ENCODE results near the gene IRS1. TPM values are rescaled to one million over a fixed set of nuclear protein-coding genes. Genes with fewer than 3 reads are reported as not detected.

The IRS1 gene
- total RNA-seq, 1 experiment from 2014 or later = 5.1 TPM

DNA sequence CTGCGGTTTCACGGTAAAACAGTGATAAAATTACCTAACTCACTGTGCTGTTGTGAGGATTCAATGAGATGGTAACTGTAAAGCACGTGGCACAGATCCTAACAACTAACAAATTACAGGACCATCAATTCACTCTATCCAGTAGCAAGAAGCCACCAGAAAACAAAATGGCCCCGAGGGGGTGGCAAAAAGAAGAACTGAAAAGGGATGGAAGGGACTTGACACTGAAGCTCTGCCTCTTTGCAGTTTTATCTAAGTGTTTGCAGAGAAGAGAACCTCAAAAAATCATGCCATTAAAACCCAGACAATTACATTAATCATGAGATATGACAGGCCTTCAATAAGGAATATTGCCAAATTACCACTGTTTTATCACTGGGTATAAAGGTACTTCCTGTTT, 46.7 kb downstream of the IRS1 start:
- DNase-seq = no peak
- Histone ChIP-seq H3K27me3 (no peaks in the 10 kb centered on the region), H3K4me3 (no peak overlapping the region), H3K36me3 (peaks cover 3% of the 10 kb centered on the region), H3K9me3 (no peaks in the 10 kb centered on the region)

DNA sequence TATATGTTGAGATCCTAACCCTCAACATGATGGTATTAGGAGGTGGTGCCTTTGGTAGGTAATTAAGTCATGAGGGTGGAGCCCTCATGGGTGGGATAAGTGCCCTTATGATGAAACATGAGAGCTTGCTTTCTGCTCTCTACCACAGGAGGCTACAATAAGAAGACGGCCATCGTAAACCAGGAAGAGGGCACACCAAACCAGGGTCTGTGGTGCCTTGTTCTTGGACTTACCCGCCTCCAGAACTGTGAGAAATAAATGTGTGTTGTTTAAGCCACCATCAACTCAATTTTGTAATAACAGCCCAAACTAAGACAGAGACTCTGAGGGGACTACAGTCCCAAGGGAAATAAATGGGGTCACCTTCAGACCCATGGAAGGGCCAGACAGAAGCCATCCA, 52.3 kb downstream of the IRS1 start:
- H3K36me3 ChIP-seq = peaks cover 12% of the 10 kb centered on the region
- DNase-seq = no peak
- H3K9me3 ChIP-seq = no peaks in the 10 kb centered on the region
- no peaks in the 10 kb centered on the region for H3K27me3 ChIP-seq
- H3K4me3 ChIP-seq = no peak overlapping the region

DNA sequence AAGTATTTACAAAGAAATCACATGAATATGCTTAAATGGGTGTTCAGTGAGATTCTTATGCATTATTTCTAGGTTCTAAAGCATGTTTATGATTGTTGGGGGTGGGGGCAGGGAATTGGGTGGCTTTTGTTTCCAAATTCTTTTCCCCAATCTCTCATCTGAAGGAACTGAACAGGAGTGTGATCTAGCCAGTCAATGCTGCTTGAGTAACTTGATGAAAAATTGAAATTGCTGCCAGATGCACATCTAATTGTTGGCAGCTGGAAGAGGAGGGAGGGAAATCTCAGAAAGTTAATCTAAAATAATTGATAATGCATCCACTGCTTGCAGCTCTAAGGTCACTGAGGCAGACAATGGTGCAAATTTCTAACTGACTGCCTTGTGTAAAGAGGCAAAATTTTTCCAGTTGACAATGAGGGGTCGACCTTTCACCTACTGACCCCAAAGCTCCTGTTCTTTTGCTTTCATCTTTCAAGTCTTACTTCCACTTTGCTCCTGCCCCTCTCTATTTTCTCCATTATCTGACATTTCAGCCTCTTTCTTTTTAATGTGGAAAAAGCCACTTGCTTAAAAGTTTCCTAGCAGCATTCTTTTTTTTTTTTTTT, 53.3 kb downstream of the IRS1 start:
- no peaks in the 10 kb centered on the region for H3K27me3 ChIP-seq
- no peaks in the 10 kb centered on the region for H3K9me3 ChIP-seq
- no peak overlapping the region for H3K4me3 ChIP-seq
- DNase-seq = no peak
- H3K36me3 ChIP-seq = peaks cover 14% of the 10 kb centered on the region

DNA sequence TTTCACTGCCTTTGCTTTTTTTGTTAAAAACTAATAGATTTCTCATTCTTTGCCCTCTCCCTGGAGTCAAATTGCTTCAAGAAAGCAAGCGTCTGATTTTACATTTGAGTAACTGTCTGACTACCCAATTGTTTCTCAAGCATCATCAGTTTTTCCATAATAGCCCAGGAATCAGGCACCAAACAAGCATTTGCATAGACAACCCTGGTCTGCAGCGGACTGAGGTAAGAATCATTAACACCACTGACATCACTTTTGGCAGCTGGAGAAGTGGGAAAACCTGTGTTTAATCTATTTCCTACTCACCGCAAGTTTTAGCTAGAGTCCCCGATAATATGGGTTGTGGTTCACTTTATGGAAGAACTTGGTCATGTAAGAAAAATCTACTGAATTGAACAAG, 55.7 kb downstream of the IRS1 start:
- Histone ChIP-seq H3K4me3 (no peak overlapping the region), H3K9me3 (no peaks in the 10 kb centered on the region), H3K27me3 (no peaks in the 10 kb centered on the region), H3K36me3 (peaks cover 14% of the 10 kb centered on the region)
- no peak for DNase-seq

DNA sequence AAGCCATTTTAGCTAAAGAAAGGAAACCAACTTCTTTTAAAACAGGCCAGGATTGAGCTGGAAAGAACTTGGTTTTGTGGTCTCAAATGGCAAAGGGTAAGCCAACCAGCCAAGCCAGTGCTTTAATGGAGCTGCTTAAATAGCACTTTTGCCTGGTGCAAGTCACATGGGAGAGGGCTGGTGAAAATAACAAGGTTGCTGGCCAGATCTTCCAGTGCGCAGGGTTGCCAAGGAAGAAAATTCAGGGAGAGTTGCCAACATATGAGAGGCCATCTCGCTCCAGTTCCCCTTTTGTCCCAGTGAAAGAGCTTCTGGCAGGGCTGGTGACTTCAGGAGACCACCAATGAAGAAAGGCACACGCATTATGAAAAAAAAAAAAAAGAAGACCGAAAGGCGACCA, 57.3 kb downstream of the IRS1 start:
- Histone ChIP-seq H3K9me3 (no peaks in the 10 kb centered on the region), H3K4me3 (no peak overlapping the region), H3K36me3 (peaks cover 22% of the 10 kb centered on the region), H3K27me3 (no peaks in the 10 kb centered on the region)
- DNase-seq = peak; percentile 47

DNA sequence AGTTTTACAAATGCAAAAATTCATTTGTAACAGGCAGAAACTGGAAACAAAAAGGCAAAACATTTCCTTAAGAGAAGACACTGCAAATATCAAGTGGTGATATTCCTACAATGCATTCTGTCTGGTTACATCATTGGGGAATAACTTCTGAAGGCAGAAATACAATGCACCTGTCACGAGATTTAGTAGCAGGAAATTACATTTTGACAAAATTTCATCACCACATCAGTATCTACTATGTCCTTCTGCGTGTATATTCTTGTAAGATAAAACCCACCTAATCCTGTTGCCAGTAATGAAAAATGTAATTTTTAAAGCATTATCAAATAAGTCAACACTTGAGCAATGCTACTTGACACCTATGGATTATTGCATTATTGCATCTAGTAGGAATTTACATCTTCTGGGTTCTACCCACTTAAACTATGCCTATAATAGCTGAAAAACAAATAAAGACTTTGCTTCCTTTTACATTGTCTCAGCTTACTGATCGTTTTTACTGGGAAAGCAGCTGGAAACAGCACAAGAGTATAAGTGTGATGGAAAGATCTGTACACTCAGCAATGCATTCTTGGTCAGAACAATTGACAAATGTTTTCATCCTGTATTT, 59.5 kb downstream of the IRS1 start:
- no peak overlapping the region for H3K4me3 ChIP-seq
- no peaks in the 10 kb centered on the region for H3K27me3 ChIP-seq
- no peaks in the 10 kb centered on the region for H3K9me3 ChIP-seq
- DNase-seq = no peak
- H3K36me3 ChIP-seq = peaks cover 31% of the 10 kb centered on the region

DNA sequence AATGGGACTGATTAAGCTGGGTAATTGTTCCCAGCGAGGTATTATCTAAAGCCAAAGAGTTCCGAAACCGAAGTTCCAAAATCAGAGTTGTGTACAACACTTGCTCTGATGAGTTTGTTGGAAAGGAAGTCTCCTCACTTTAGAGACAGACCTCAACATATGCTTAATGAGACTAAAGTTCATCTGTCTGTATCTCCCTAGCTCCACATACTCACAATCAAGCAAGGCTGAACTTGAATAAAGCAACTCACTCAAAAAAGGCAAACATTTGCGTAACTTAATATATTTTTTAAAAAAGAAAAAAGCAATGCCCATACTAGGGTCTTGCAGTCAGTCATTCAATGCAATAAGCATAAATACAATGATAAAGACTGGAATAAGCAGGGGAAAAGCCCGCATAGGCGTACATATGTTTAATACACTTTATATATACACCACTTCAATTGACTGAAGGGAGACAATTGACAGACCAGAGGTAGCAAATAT, 60.0 kb downstream of the IRS1 start:
- H3K36me3 ChIP-seq = peaks cover 36% of the 10 kb centered on the region
- no peak overlapping the region for H3K4me3 ChIP-seq
- no peaks in the 10 kb centered on the region for H3K27me3 ChIP-seq
- no peak for DNase-seq
- H3K9me3 ChIP-seq = no peaks in the 10 kb centered on the region

DNA sequence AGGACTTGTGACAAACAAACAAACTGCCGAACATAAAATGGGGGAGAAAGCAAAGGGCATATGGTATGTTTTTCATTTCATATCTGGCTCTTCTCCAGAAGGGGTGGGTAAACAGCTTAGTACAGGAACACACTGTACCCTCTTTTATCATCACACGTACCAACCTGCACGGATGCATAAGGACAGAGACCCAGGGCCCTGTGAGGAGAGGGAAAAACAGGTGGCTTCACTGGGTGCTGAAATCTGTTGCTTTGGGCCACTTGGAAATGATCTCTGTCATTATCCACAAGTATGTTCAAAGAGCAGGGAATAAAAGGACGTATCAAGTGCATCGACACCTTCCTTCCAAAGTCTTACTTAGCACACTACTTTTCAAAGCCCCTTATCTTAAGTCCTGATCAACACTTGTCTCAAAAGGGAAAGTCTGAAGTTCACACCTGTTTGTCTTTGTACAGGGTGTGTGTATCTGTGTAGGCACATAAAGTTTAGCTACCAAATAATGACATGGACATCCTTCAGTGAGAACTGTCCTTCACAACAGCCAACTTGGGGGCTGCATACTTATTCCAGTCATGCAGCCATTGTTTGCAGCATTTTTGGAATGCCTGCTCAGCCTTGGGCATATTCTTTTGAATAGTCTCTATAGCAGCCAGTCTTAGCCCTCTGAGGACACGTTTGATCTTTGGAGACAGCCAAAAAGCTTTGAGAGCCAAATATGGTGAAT, 60.6 kb downstream of the IRS1 start:
- H3K4me3 ChIP-seq = no peak overlapping the region
- no peaks in the 10 kb centered on the region for H3K9me3 ChIP-seq
- no peak for DNase-seq
- H3K36me3 ChIP-seq = peaks cover 39% of the 10 kb centered on the region
- H3K27me3 ChIP-seq = no peaks in the 10 kb centered on the region

DNA sequence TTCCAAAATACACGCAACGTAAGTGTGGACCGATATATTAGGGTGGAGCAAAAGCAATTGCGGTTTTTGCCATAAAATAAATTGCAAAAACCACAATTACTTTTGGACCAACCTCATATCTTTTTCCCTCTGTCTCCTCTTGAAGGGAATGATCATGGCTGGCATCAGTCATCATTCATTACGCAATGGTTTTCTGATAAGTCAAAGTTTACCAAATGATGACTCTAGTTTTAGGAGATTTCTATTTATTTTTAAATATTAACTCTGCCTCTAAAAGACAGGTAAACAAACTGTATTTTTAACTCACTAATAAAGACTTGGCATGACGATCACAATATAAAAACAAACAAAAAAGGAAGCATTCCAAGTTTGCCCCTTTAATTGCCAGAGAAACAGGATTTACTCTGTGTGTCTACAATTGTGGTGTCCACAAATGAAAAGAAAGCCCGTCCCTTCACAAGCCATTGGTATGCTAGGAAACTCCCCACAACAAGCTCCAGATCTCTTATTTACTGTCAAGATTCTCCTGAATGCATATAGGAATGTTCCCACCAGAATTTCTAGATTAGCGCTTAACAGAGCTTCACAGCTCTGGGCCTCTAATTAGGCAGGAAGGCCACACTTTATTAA, 61.3 kb downstream of the IRS1 start:
- Histone ChIP-seq H3K9me3 (no peaks in the 10 kb centered on the region), H3K4me3 (no peak overlapping the region), H3K36me3 (peaks cover 44% of the 10 kb centered on the region), H3K27me3 (no peaks in the 10 kb centered on the region)
- DNase-seq = no peak

DNA sequence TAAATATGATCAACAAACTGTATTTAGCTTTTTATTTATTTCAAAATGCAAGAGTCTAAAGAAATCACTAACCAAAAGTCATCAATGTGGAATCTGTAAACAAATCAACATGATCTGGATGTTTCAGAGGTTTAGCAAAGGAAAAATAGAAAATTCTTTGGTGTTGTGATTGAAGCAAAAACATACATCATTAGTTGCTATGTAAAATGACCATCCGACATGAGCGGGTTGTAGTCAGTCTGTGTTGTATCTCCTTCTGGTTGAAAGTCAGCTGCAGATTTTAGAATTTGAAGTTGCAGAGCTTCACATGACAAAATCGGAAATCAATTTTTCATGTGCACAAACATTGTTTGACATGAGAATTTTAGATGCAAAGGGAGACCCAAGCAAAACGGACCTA, 63.2 kb downstream of the IRS1 start:
- Histone ChIP-seq H3K36me3 (peaks cover 49% of the 10 kb centered on the region), H3K4me3 (no peak overlapping the region), H3K9me3 (no peaks in the 10 kb centered on the region), H3K27me3 (no peaks in the 10 kb centered on the region)
- no peak for DNase-seq

DNA sequence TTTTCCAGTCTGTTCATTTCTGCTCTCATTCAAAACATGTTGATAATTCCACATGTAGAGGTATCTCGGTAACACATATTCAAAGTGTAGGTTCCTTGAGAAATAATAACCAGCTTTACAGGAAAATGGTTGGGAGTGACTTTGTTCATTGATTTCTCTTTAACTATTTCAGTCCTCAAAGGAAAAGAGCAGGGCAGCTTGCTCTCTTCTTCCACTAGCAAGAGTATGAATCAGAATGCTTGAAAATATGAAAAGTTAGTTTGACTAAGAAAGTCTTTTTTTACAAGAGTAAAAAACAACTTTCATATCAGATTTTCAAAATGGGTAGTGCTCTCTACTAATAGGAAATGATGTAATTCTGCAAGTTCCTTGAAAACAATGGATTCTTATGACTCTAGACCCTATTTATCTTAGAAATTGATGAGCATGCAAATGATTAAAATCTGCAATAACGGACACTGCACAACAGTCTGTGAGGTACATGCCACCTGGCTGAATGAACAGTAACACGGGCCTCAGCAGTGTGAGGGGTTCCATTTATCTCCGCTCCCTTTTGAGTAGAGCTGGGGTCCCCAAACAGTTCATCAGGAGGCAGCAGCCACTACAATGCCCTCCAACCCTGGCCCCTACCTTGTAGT, 65.6 kb downstream of the IRS1 start:
- Histone ChIP-seq H3K27me3 (no peaks in the 10 kb centered on the region), H3K9me3 (no peaks in the 10 kb centered on the region), H3K4me3 (no peak overlapping the region), H3K36me3 (peaks cover 47% of the 10 kb centered on the region)
- no peak for DNase-seq

DNA sequence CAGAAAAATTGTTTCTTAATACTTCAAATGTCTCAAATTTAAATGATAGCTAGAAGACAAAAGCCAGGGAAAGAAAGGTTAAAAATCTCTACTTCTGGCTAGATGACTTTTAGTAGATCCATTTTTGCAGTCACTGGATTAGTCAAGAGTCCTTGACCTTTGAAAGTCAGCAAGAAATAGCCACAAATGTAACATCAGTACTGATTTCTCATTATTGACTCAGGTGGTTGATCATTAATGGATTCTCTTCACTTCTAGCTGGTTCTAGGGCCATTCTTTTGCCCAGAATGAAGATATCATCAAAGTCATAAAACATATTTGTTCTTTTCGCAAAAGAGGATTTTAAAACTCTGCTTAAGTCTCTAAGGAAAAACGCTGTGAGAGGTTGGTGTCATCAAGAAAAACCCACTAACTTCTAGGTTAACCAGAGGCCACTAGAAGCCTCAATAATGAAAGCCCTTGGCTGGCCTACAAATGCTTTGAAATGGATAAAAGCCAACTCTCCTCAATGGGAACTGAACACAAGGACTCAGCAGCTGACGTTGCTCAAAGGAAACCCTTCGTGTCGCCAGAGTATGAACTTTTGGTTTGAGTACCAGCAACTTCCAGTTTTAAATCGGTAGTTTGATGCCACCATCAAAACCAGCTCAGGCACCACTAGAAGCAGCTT, 66.3 kb downstream of the IRS1 start:
- Histone ChIP-seq H3K4me3 (no peak overlapping the region), H3K9me3 (no peaks in the 10 kb centered on the region), H3K36me3 (peaks cover 40% of the 10 kb centered on the region), H3K27me3 (no peaks in the 10 kb centered on the region)
- no peak for DNase-seq

DNA sequence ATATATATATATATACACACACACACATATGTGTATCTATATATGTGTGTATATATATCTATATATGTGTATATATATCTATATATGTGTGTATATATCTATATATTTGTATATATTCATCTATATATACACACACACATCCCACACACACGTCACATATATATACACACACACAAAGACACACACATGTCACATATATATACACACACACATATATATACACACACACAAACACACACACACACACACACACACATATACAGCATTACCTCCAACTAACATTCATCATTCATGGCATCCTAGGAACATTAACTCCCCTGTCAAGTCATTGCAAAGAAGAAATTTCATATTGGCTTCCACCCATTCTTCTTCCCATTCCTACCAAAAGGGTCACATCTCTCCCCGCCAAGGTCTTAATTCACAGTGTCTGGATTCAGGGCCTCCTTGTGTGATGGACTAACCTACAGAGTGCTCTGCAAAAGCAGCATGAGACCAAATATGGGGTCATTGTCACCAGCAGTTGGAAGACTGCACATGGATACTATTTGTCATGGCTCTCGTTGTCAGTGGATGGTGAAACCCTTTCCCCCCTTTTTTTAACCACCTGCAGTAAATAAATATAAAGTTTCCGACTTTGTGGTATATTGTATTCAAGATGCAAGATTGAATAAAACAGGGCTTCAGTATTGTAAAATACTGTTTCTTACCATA, 67.0 kb downstream of the IRS1 start:
- no peaks in the 10 kb centered on the region for H3K27me3 ChIP-seq
- DNase-seq = no peak
- no peaks in the 10 kb centered on the region for H3K9me3 ChIP-seq
- no peak overlapping the region for H3K4me3 ChIP-seq
- H3K36me3 ChIP-seq = peaks cover 36% of the 10 kb centered on the region

DNA sequence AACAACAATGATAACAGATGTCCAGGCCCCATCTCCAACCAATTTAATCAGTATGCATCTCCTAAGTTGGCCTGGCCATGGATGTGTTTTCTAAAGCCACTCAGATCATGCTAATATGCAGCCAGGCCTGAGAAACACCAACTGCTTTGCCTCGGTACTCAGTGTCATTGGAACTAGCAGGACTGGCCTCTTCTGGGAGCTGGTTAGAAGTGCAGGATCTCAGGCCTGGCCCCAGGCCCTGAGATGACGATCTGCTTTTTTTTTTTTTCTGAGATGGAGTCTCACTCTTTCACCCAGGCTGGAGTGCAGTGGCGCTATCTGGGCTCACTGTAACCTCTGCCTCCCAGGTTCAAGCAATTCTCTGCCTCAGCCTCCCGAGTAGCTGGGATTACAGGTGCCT, 69.1 kb downstream of the IRS1 start:
- Histone ChIP-seq H3K9me3 (no peaks in the 10 kb centered on the region), H3K4me3 (no peak overlapping the region), H3K36me3 (peaks cover 22% of the 10 kb centered on the region), H3K27me3 (no peaks in the 10 kb centered on the region)
- no peak for DNase-seq

DNA sequence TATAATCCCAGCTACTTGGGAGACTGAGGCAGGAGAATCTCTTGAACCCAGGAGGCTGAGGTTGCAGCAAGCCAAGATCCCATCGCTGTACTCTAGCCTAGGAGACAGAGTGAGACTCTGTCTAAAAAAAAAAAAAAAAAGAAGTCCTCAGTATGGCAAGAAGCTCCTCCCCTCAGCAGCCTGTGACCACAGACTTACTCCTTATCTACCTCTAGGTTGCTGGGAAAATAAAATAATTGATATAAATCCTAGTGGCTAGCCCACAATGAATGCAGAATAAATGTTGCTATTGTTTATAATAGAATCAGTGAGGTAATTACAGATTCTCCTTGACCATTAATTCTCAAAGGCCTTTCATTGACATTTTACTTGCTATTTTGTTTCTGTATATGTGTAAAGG, 70.6 kb downstream of the IRS1 start:
- no peaks in the 10 kb centered on the region for H3K9me3 ChIP-seq
- peaks cover 12% of the 10 kb centered on the region for H3K36me3 ChIP-seq
- DNase-seq = no peak
- H3K4me3 ChIP-seq = no peak overlapping the region
- H3K27me3 ChIP-seq = no peaks in the 10 kb centered on the region

DNA sequence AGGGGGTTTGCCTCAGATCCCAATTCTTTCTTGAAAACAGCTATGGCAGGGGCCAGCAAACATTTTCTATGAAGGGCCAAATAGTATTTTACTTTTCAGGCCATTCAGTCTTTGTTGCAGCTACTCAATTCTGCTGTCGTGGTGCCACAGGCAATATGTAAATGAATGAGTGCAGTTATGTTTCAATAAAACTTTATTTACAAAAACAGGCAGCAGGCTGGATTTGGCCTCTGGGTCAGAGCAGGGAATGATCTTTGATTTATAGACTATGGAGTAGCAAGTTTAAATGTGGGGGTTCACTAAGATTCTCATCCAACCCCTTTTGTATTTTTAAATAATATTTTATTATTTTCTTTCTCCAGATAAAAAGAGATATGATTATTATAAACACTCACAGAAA, 72.4 kb downstream of the IRS1 start:
- H3K9me3 ChIP-seq = no peaks in the 10 kb centered on the region
- H3K4me3 ChIP-seq = no peak overlapping the region
- H3K27me3 ChIP-seq = no peaks in the 10 kb centered on the region
- no peaks in the 10 kb centered on the region for H3K36me3 ChIP-seq
- no peak for DNase-seq
